Measurements from ENCODE around the gene PHF3.

GRCh38 chr6:63634630-63635029 lies 972 bp upstream of the PHF3 start:
- no peak for TF ChIP-seq CTCF (conservative IDR thresholded peaks at IDR 0.05; ENCODE audit: low read length)
- no peak for TF ChIP-seq EZH2phosphoT487 (IDR thresholded peaks at IDR 0.05; ENCODE audit: borderline replicate concordance)

Data from Loucy (cell line).